ENCODE results near the gene VWA5A. TPM values are rescaled to one million over a fixed set of nuclear protein-coding genes. Genes with fewer than 3 reads are reported as not detected.

VWA5A gene
- total and polyA plus RNA-seq, 9 of the 15 experiments (the other 6 are each of a cell fraction or from before 2014, with no cell fraction given) = 4.6 to 19.7 (median 6.9) TPM

- TF ChIP-seq ZNF592 (IDR thresholded peaks at IDR 0.05) (0 out of 2 replicates have a peak, but pooled peaks have one; percentile 38), MLLT1 (IDR thresholded peaks at IDR 0.05) (no peak), CTCFL (IDR thresholded peaks at IDR 0.05; ENCODE audit: borderline replicate concordance, insufficient read depth, low read depth, low read length, poor library complexity, severe bottlenecking) (peak; percentile 20), DNMT1 (IDR thresholded peaks at IDR 0.05) (no peak), ZNF12 (CRISPR knock-in tag; IDR thresholded peaks at IDR 0.05) (no peak), ZNF699 (CRISPR knock-in tag; IDR thresholded peaks at IDR 0.05; ENCODE audit: insufficient replicate concordance) (no peak), NFE2 (IDR thresholded peaks at IDR 0.05; ENCODE audit: low read depth) (no peak), MXD1 (CRISPR knock-in tag; IDR thresholded peaks at IDR 0.05; ENCODE audit: borderline replicate concordance, poor library complexity, severe bottlenecking) (no peak), ZNF347 (CRISPR knock-in tag; IDR thresholded peaks at IDR 0.05; ENCODE audit: low read depth) (no peak), GABPB2 (CRISPR knock-in tag; conservative IDR thresholded peaks at IDR 0.05) (no peak), MBD2 (IDR thresholded peaks at IDR 0.05; ENCODE audit: borderline replicate concordance, low read depth) (no peak), ZNF512 (tag; IDR thresholded peaks at IDR 0.05) (no peak), ZNF282 (CRISPR knock-in tag; IDR thresholded peaks at IDR 0.05) (no peak), CEBPG (CRISPR knock-in tag; IDR thresholded peaks at IDR 0.05) (no peak), CEBPG (tag; conservative IDR thresholded peaks at IDR 0.05 in 1 of 2, IDR thresholded peaks at IDR 0.05 in 1 of 2) (no peak), MED1 (CRISPR knock-in tag; IDR thresholded peaks at IDR 0.05; ENCODE audit: borderline replicate concordance) (no peak), ZNF561 (CRISPR knock-in tag; conservative IDR thresholded peaks at IDR 0.05) (no peak), CBX3 (IDR thresholded peaks at IDR 0.05; ENCODE audit: borderline replicate concordance in 1 of 2, low read length in 2 of 2) (peak in 1 of 2 experiments; percentile 53; a peak in 1 of 3 replicates)
These were observed 80.0 kb downstream of the VWA5A start (continued) for GRCh38 chr11:124195189-124195734.

Measured in K562 (cell line).